Mucosa of descending colon (tissue), 3 donors: ENCODE data around the gene POLD2. TPM values are rescaled to one million over a fixed set of nuclear protein-coding genes. Genes with fewer than 3 reads are reported as not detected.

Experiments used
- ATAC-seq: fragments of 200-7000 bp; cut with Tn5 transposase; one replicate; pipeline ENCODE4 v1.9.1; 2020; ENCODE audit warnings: mild to moderate bottlenecking, moderate library complexity
- DNase-seq, 3 donors: peaks; one replicate each; pipeline ENCODE4 v3.0.0-alpha.2; 2020
- H3K36me3 ChIP-seq: fragments of 200-600 bp; one replicate; pipeline ENCODE4 v1.8.0; 2021; ENCODE audit warnings: low read depth, mild to moderate bottlenecking
- H3K4me1 ChIP-seq: fragments of 200-600 bp; one replicate; pipeline ENCODE4 v1.8.0; 2021; ENCODE audit warnings: low read depth, mild to moderate bottlenecking
- H3K4me3 ChIP-seq: fragments of 200-600 bp; one replicate; pipeline ENCODE4 v1.8.0; 2021; ENCODE audit warnings: mild to moderate bottlenecking
- H3K9me3 ChIP-seq: fragments of 200-600 bp; one replicate; pipeline ENCODE4 v1.8.0; 2021; ENCODE audit warnings: mild to moderate bottlenecking
- intact Hi-C, 2 donors: fragments of 100-400 bp; cut with DNase I in 1 of 2; cut with micrococcal nuclease in 1 of 2; formaldehyde crosslinking; loops; one replicate each; pipeline versions ENCODE4 v1.11.0 to v1.11.1; 2022; cut with DNase I, micrococcal nuclease
- total RNA-seq, 3 donors: library from RNA; stranded (reverse); fragmentation: NEBNext Ultra II Directional in 2 of 3; extraction: Animal tissue kit (Norgen Biotek cat#: 25700) in 2 of 3; gene quantifications; one replicate each; pipeline versions ENCODE4 v1.2.1 to v1.2.4, GENCODE V29; 2021 to 2023
- TF ChIP-seq, protein P1 (sequence below): fragments of 200-600 bp; IDR thresholded peaks from one replicate; pipeline ENCODE4 v1.8.0; 2022; ENCODE audit warnings: antibody characterized with exemption, mild to moderate bottlenecking
- donor health status: DM: no; HTN: no; CAD: no; lungs with moderate emphysema.
- donor health status: DM: no; HTN: no; CAD: no.
- donor health status: DM: no; HTN: yes; CAD: no.

POLD2 gene
- total RNA-seq, 3 donors from 2014 or later: 51.5 to 57.0 (median 52.0) TPM

DNA sequence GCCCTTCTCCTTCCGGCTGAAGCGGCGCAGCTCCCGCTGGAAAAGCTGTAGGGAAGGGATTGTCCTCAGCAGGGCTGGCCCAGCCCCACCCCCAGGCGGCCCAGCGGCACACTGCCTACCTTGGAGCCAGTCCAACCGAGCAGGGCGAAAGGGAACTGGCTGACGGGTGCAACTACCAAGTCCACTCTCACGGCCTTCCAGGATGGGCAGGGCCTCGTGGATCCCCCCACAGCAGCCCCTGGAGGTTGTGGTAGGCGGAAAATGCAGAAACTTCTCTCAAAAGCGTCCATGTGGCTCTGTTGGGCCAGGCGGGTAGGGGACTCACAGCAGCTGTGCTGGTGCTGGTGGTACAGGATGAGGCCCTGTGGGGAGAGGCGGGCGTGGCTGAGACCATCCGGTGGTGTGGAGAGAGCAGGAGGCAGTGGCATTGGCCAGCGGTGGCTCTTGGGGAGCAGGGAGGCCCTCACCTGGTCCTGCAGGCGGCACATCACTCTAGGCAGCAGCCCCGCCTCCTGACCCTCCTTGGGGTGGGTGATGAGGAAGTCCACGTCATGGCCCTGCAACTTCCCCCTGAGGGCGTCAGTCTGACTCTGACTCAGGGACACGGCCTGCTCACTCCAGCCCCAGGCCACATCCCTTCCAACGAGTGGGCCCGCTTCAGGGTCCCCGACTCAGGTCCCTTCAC is 49.5 kb downstream of the POLD2 start:
- H3K9me3 ChIP-seq: no peaks in the 10 kb centered on the region
- H3K4me3 ChIP-seq: no peak overlapping the region
- H3K4me1 ChIP-seq: peaks cover 33% of the 10 kb centered on the region
- intact Hi-C loops: no loop called here
- peak; percentile 89 for ATAC-seq
- H3K36me3 ChIP-seq: no peaks in the 10 kb centered on the region
- TF ChIP-seq, protein P1, sequence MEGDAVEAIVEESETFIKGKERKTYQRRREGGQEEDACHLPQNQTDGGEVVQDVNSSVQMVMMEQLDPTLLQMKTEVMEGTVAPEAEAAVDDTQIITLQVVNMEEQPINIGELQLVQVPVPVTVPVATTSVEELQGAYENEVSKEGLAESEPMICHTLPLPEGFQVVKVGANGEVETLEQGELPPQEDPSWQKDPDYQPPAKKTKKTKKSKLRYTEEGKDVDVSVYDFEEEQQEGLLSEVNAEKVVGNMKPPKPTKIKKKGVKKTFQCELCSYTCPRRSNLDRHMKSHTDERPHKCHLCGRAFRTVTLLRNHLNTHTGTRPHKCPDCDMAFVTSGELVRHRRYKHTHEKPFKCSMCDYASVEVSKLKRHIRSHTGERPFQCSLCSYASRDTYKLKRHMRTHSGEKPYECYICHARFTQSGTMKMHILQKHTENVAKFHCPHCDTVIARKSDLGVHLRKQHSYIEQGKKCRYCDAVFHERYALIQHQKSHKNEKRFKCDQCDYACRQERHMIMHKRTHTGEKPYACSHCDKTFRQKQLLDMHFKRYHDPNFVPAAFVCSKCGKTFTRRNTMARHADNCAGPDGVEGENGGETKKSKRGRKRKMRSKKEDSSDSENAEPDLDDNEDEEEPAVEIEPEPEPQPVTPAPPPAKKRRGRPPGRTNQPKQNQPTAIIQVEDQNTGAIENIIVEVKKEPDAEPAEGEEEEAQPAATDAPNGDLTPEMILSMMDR: no peak
- peak; percentile 89 to 93 (median 92) for DNase-seq

DNA sequence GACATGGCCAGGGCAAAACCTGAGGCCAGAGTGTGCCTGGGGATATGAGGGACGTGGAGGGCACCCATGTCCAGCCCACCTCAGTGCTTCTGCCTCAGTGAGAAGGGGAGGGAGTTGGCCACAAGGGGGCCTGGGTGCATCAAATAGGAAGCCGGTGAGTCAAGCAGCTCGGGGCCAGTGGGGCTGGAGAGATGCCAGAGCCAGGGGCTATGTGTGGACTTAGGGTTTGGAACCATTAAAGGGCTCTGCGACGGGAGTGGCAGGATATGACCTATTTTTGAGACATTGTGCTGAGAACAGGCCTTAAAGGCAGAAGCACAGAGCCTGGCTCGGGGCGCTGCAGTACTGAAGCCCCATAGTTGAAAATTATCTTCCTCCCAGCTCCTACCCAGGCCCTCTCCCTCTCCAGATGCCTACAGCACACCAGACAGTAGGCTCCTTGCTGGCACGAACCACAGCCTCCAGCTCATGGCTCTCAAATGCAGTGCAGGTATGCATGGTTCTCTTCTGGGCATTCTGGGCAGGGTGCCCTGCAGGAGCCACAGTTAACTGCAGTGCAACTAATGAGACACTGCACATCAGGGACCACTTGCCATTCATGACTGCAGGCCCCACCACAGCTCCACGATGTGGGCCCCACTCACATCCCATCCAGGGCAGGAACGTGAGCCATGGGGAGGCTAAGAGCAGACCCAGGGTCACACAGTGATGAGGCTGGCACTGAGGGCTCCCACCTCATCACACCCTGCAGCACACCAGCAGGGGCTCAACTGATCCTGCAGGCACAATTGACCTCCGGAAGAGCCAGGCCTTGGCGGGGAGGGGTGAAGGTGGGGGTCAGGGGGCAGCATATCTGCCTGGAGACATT is 50.8 kb downstream of the POLD2 start:
- Histone ChIP-seq H3K9me3 (no peaks in the 10 kb centered on the region), H3K4me1 (peaks cover 33% of the 10 kb centered on the region), H3K4me3 (no peak overlapping the region), H3K36me3 (no peaks in the 10 kb centered on the region)
- TF ChIP-seq, protein P1: no peak
- ATAC-seq (peak; percentile 23), DNase-seq (peak; percentile 72 to 80 (median 78))
- intact Hi-C loops: no loop called here

DNA sequence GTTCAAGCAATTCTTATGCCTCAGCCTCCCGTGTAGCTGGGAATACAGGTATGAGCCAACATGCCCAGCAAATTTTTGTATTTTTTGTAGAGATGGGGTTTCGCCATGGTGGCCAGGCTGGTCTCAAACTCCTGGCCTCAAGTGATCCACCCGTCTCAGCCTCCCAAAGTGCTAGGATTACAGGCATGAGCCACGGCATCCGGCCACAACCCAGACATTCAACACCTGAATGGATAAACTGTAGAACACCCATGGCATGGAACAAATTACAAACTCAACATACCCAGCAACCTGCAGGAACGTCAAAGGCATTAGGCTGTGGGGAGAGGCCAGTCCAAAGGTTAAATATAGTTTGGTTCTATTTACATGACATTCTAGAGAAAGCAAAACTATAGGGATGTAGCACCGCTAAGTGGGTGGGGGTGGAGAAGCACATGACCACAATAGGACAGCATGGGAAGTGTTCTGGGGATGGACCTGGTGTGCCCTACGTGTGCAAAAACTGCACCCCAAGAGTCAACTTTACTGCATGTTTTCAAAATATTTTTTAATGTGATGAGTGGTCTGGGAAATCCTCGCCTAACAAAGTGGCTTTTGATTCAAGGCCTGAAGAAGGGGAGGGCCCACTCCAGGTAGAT is 51.5 kb downstream of the POLD2 start:
- Histone ChIP-seq H3K4me1 (peaks cover 33% of the 10 kb centered on the region), H3K4me3 (no peak overlapping the region), H3K36me3 (no peaks in the 10 kb centered on the region), H3K9me3 (no peaks in the 10 kb centered on the region)
- ATAC-seq (peak; percentile 52), DNase-seq (peak in 2 of 3 donors; percentile 35 to 62)
- intact Hi-C loops: no loop called here
- TF ChIP-seq, protein P1: peak; percentile 19

DNA sequence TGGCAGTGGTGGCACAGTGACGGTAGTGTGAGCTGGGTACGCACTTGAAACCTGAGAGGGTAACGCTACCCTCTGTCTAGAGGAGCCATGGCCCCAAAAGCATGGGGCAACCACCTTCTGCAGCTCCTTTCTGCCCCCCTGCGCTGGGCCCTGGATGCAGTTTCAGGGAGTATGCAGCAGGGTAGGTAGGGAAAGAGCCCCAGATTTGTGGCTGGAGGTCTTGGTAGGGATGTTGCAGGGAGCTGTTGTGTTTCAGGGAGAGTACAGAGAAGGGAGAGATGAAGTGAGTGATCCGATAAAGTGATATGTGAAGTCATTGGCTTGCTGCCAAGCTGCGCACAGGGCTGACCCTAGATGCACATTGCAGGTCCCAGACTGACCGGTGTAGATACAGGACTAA is 55.3 kb downstream of the POLD2 start:
- ATAC-seq: no peak

More for the DNA sequence above, 55.3 kb downstream of the POLD2 start:
- no peaks in the 10 kb centered on the region for H3K9me3 ChIP-seq
- H3K4me1 ChIP-seq: peaks cover 26% of the 10 kb centered on the region
- no peak overlapping the region for H3K4me3 ChIP-seq
- intact Hi-C loops: no loop called here
- H3K36me3 ChIP-seq: no peaks in the 10 kb centered on the region
- DNase-seq: no peak
- TF ChIP-seq, protein P1: no peak
